Mammary epithelial cell (primary cell): ENCODE measurements around the gene GPNMB.

Experiments
- EZH2 ChIP-seq: IDR thresholded peaks from 2 replicates; pipeline ENCODE4 v1.6.1; 2012; ENCODE audit warnings: low read length, inconsistent platforms, borderline replicate concordance
- TF ChIP-seq, protein P1 (sequence below), 2 donors: IDR thresholded peaks in 1 of 2; conservative IDR thresholded peaks in 1 of 2; 2 replicates each; pipeline ENCODE4 v1.5.1; 2011 to 2012; ENCODE audit warnings: inconsistent platforms in 2 of 2, low read length in 2 of 2, mild to moderate bottlenecking in 2 of 2, control low read depth in 1 of 2, low read depth in 1 of 2; ENCODE audit not compliant: insufficient read depth in 1 of 2; ENCODE audit errors: extremely low read depth in 1 of 2

- TF ChIP-seq, protein P1, sequence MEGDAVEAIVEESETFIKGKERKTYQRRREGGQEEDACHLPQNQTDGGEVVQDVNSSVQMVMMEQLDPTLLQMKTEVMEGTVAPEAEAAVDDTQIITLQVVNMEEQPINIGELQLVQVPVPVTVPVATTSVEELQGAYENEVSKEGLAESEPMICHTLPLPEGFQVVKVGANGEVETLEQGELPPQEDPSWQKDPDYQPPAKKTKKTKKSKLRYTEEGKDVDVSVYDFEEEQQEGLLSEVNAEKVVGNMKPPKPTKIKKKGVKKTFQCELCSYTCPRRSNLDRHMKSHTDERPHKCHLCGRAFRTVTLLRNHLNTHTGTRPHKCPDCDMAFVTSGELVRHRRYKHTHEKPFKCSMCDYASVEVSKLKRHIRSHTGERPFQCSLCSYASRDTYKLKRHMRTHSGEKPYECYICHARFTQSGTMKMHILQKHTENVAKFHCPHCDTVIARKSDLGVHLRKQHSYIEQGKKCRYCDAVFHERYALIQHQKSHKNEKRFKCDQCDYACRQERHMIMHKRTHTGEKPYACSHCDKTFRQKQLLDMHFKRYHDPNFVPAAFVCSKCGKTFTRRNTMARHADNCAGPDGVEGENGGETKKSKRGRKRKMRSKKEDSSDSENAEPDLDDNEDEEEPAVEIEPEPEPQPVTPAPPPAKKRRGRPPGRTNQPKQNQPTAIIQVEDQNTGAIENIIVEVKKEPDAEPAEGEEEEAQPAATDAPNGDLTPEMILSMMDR (conservative IDR thresholded peaks at IDR 0.05 in 1 of 2, IDR thresholded peaks at IDR 0.05 in 1 of 2; ENCODE audit: extremely low read depth in 1 of 2, insufficient read depth in 1 of 2, low read depth in 1 of 2, low read length in 2 of 2), result no peak
- no peak for TF ChIP-seq EZH2
Observed at GRCh38 chr7:23211589-23211988, 35.0 kb upstream of the GPNMB start.
